ENCODE measurements around the gene BAIAP2L1. TPM values are rescaled to one million over a fixed set of nuclear protein-coding genes. Genes with fewer than 3 reads are reported as not detected.
"Not testable (repeated sequence)": the region's sequence is repeated elsewhere in the genome, so short reads cannot be mapped to it uniquely, and the experiment has no call there.

Gene BAIAP2L1
- total RNA-seq, 1 donor = 0.31 TPM

DNA sequence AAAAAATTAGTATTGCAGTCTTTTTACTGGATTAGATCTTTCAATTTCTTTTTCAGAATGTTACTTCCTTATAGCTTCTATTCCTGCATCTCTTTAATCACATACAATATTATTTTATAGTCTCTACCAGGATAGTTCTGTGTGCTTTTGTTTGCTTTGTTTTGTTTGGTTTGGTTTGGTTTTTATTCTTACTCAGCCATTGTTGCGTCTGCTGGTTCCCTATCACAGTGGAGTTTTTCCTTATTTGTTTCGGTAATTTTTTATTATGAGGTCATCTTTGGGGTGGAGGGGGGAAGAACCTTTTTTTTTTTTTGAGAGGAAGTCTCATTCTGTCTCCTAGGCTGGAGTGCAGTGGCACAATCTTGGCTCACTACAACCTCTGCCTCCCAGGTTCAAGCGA, 9.0 kb upstream of the BAIAP2L1 start:
- Histone ChIP-seq H3K9me3 (ENCODE audit: low read depth, low read length) (no peaks in the 10 kb centered on the region), H3K4me3 (ENCODE audit: low read length) (no peak overlapping the region), H3K27me3 (ENCODE audit: insufficient read depth, low read length) (no peaks in the 10 kb centered on the region), H3K4me1 (ENCODE audit: insufficient read depth, low read length) (no peaks in the 10 kb centered on the region)

- H3K9me3 ChIP-seq (ENCODE audit: low read depth, low read length); H3K4me3 ChIP-seq (ENCODE audit: low read length); H3K4me1 ChIP-seq (ENCODE audit: insufficient read depth, low read length); H3K27me3 ChIP-seq (ENCODE audit: insufficient read depth, low read length): not testable (repeated sequence)
Measured at GRCh38 chr7:98408146-98408545, 7.3 kb upstream of the BAIAP2L1 start.

- Histone ChIP-seq H3K4me3 (ENCODE audit: low read length) (no peak overlapping the region), H3K27me3 (ENCODE audit: insufficient read depth, low read length) (peaks cover 3% of the 10 kb centered on the region), H3K4me1 (ENCODE audit: insufficient read depth, low read length) (no peaks in the 10 kb centered on the region), H3K9me3 (ENCODE audit: low read depth, low read length) (no peaks in the 10 kb centered on the region)
Measured at GRCh38 chr7:98406827-98407226, 5.9 kb upstream of the BAIAP2L1 start.

DNA sequence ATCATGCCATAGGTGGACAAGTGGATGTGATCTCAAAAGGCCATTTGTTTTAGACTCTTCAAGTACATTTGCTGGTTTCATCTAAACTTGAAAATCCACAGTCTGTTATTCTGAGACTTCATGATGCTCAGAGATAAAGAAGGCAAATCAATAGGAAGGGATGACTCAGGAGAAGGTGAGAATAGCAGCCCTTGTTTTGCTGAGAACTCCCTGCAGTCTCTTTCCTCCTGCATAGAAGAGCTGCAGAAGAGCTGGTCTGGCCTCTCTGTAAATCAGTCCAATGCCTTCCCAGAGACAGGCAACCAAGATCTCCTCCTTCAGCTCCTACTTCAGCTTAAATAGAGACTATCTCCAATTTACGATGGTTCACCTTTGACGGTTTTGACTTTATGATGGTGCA, 4.0 kb upstream of the BAIAP2L1 start:
- Histone ChIP-seq H3K4me1 (ENCODE audit: insufficient read depth, low read length) (peaks cover 9% of the 10 kb centered on the region), H3K9me3 (ENCODE audit: low read depth, low read length) (no peaks in the 10 kb centered on the region), H3K4me3 (ENCODE audit: low read length) (no peak overlapping the region), H3K27me3 (ENCODE audit: insufficient read depth, low read length) (peaks cover 9% of the 10 kb centered on the region)

DNA sequence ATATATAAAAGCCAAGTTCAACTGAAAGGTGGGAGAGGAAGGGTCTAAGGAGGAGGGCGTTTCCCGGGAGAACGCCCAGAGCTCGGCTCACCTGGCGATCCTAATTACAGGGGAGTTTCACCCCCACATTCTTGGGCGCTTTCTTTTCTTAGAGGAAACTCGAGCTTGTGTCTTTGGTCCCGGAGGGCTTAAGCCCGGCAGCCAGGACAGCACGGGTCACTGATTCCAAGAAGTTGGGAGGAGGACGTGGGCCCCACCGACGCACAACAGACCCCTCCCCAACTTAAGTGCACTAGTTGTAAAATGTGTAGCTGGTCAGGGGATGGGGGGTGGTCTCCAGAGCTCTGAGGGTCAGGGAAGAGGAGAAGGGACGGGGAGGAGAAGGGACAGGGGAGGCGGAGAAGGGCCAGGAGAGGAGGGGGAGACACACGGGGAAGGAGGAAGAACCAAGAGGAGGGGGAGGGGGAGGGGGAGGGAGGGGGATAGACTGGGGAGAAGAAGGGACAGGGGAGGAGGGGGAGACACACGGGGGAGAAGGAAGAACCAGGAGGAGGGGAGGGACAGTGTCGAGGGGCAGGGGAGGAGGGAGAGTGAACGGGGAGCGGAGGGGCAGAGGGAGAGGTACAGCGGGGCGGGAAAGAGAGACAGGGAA, 874 bp downstream of the BAIAP2L1 start:
- H3K27me3 ChIP-seq (ENCODE audit: insufficient read depth, low read length) = peaks cover 32% of the 10 kb centered on the region
- peaks cover 9% of the 10 kb centered on the region for H3K4me1 ChIP-seq (ENCODE audit: insufficient read depth, low read length)
- no peak overlapping the region for H3K4me3 ChIP-seq (ENCODE audit: low read length)
- H3K9me3 ChIP-seq (ENCODE audit: low read depth, low read length) = no peaks in the 10 kb centered on the region

GRCh38 chr7:98399462-98399861, 1.4 kb downstream of the BAIAP2L1 start:
- Histone ChIP-seq H3K4me1 (ENCODE audit: insufficient read depth, low read length) (peaks cover 9% of the 10 kb centered on the region), H3K27me3 (ENCODE audit: insufficient read depth, low read length) (peaks cover 32% of the 10 kb centered on the region), H3K9me3 (ENCODE audit: low read depth, low read length) (no peaks in the 10 kb centered on the region), H3K4me3 (ENCODE audit: low read length) (no peak overlapping the region)

GRCh38 chr7:98398567-98399372, 2.1 kb downstream of the BAIAP2L1 start:
- Histone ChIP-seq H3K9me3 (ENCODE audit: low read depth, low read length) (no peaks in the 10 kb centered on the region), H3K4me1 (ENCODE audit: insufficient read depth, low read length) (peaks cover 9% of the 10 kb centered on the region), H3K27me3 (ENCODE audit: insufficient read depth, low read length) (peaks cover 32% of the 10 kb centered on the region), H3K4me3 (ENCODE audit: low read length) (no peak overlapping the region)

- H3K4me1 ChIP-seq (ENCODE audit: insufficient read depth, low read length) = peaks cover 9% of the 10 kb centered on the region
- H3K4me3 ChIP-seq (ENCODE audit: low read length) = no peak overlapping the region
- H3K9me3 ChIP-seq (ENCODE audit: low read depth, low read length) = no peaks in the 10 kb centered on the region
- peaks cover 29% of the 10 kb centered on the region for H3K27me3 ChIP-seq (ENCODE audit: insufficient read depth, low read length)
Measured at GRCh38 chr7:98396768-98397167, 4.1 kb downstream of the BAIAP2L1 start.

GRCh38 chr7:98395951-98396350, 4.9 kb downstream of the BAIAP2L1 start:
- Histone ChIP-seq H3K27me3 (ENCODE audit: insufficient read depth, low read length) (peaks cover 25% of the 10 kb centered on the region), H3K9me3 (ENCODE audit: low read depth, low read length) (no peaks in the 10 kb centered on the region), H3K4me1 (ENCODE audit: insufficient read depth, low read length) (peaks cover 4% of the 10 kb centered on the region), H3K4me3 (ENCODE audit: low read length) (no peak overlapping the region)

DNA sequence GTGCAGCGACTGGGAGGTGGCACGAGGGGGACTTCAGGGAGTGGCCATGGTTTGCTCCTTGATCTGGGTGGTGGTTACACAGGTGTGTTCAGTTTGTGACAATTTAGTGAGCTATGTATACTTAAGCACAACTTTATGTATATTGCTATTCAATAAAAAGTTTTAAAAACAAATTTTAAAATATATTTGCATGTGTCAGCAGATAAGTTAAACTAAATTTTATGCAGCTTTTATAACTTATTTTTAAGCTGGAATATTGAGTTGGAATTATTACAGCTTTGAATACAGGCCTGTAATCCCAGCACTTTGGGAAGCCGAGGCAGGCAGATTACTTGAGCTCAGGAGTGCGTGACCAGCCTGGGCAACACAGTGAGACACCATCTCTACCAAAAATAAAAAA, 5.4 kb downstream of the BAIAP2L1 start:
- Histone ChIP-seq H3K4me1 (ENCODE audit: insufficient read depth, low read length) (peaks cover under 1% of the 10 kb centered on the region), H3K27me3 (ENCODE audit: insufficient read depth, low read length) (peaks cover 25% of the 10 kb centered on the region), H3K9me3 (ENCODE audit: low read depth, low read length) (no peaks in the 10 kb centered on the region), H3K4me3 (ENCODE audit: low read length) (no peak overlapping the region)

DNA sequence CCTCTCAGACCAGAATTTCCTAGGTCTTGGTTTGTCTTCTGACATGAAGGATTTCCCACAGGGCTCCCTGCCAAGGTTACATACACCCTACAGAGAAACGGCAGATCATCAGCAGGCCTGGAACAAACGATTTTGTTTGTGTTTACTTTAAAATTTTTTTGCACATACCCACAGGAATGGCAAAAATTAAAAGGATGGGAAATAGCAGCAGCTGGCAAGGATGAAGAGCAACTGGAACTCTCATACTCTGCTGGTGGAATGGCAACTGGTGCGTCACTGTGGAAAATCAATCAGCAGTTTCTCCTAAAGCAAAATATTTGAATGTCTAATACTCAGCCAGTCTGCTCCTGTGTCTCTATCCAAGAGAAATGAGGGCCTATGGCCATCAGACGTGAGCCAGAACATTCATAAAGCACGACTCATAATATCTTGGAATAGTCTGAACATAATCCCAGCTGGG, 6.5 kb downstream of the BAIAP2L1 start:
- no peaks in the 10 kb centered on the region for H3K9me3 ChIP-seq (ENCODE audit: low read depth, low read length)
- peaks cover 19% of the 10 kb centered on the region for H3K27me3 ChIP-seq (ENCODE audit: insufficient read depth, low read length)

DNA sequence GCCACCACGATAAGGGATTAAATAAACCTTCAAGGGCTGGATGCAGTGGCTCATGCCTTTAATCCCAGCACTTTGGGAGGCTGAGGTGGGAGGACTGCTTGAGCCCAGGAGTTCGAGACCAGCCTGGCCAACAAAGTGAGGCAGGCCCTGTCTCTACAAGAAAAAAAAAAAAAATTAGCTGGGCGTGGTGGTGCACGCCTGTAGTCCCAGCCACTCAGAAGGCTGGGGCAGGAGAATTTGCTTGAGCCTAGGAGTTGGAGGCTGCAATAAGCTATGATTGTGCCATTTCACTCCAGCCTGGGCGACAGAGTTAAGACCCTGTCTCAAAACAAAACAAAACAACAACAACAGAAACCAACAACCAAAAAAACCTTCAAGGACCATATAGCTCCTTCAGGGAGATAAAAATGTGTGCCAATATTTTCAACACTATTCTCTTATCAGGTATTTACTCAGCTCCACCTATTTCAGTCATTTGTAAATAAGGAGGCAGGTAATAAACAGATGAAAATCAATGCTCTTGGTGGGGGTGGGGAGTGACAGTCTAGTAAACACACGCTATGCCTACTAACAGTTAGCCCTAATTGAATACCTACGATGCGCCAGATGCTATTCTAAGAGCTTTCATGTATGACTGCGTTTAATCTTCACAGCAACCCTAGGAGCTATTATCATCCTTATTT, 13.2 kb downstream of the BAIAP2L1 start:
- no peak overlapping the region for H3K4me3 ChIP-seq (ENCODE audit: low read length)
- H3K27me3 ChIP-seq (ENCODE audit: insufficient read depth, low read length) = no peaks in the 10 kb centered on the region
- no peaks in the 10 kb centered on the region for H3K4me1 ChIP-seq (ENCODE audit: insufficient read depth, low read length)
- H3K9me3 ChIP-seq (ENCODE audit: low read depth, low read length) = no peaks in the 10 kb centered on the region

More for the DNA sequence above, 6.5 kb downstream of the BAIAP2L1 start:
- Histone ChIP-seq H3K4me1 (ENCODE audit: insufficient read depth, low read length) (no peaks in the 10 kb centered on the region), H3K4me3 (ENCODE audit: low read length) (no peak overlapping the region)

- Histone ChIP-seq H3K27me3 (ENCODE audit: insufficient read depth, low read length) (no peaks in the 10 kb centered on the region), H3K4me3 (ENCODE audit: low read length) (no peak overlapping the region), H3K9me3 (ENCODE audit: low read depth, low read length) (no peaks in the 10 kb centered on the region), H3K4me1 (ENCODE audit: insufficient read depth, low read length) (no peaks in the 10 kb centered on the region)
Measured at GRCh38 chr7:98387131-98387530, 13.8 kb downstream of the BAIAP2L1 start.

DNA sequence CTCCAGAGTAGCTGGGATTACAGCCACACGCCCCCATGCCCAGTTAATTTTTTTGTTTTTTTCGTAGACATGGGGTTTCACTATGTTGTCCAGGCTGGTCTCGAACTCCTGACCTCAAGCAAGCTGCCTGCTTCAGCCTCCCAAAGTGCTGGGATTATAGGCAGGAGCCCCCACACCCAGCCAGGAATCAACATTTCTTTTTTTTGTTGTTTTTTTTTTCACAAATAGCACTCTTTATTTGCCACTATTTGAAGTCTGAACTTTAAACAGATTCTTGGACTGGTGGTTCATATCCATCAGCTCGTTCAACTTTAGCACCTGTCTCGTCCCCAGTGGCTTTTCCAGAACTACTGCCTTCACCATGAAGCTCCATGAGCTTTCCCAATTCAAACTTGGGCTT, 15.4 kb downstream of the BAIAP2L1 start:
- H3K4me3 ChIP-seq (ENCODE audit: low read length); H3K27me3 ChIP-seq (ENCODE audit: insufficient read depth, low read length); H3K4me1 ChIP-seq (ENCODE audit: insufficient read depth, low read length); H3K9me3 ChIP-seq (ENCODE audit: low read depth, low read length): not testable (repeated sequence)

DNA sequence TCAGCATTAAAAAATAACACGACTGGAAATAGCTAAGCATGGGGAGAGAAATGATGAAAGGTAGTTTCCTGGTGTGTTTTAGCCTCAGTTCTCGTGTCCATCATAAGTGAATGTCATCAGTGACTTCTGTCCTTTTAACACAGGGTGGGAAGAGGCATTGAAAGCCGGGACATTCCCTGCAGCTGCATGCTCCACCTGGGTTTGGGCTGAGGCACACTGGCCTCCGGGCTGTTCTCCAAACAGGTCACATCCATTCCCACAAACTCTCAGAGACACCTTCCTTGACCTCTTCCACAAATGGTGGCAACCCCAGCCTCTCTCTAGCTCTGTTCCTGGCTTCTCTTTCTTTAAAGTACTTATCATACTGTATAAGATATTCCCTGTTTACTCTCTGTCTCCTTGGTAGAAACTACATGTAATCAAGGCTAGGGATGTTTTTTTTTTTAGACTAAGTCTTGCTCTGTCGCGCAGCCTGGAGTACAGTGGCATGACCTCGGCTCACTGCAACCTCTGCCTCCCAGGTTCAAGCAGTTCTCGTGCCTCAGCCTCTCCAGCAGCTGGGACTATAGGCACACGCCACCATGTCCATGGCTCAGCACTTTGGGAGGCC, 22.6 kb downstream of the BAIAP2L1 start:
- Histone ChIP-seq H3K27me3 (ENCODE audit: insufficient read depth, low read length) (no peaks in the 10 kb centered on the region), H3K9me3 (ENCODE audit: low read depth, low read length) (no peaks in the 10 kb centered on the region), H3K4me3 (ENCODE audit: low read length) (no peak overlapping the region), H3K4me1 (ENCODE audit: insufficient read depth, low read length) (no peaks in the 10 kb centered on the region)
